ENCODE data around the gene LPO.
A peak's percentile ranks its signal among the peaks of the same experiment; 100 is the strongest.

LPO gene

GRCh38 chr17:58312829-58313228, 74.4 kb downstream of the LPO start:
- Histone ChIP-seq H3K27ac (ENCODE audit: insufficient read depth in 1 of 2, low read depth in 1 of 2, low read length in 2 of 2, poor library complexity in 1 of 2, severe bottlenecking in 2 of 2) (no peak overlapping the region), H3K4me3 (ENCODE audit: control insufficient read depth in 1 of 7, extremely low read depth in 1 of 7, insufficient read depth in 4 of 7, low read depth in 2 of 7, low read length in 6 of 7) (no peak overlapping the region), H3K9me3 (ENCODE audit: control extremely low read depth in 1 of 5, control insufficient read depth in 4 of 5, insufficient read depth in 2 of 5, low read depth in 1 of 5, low read length in 4 of 5) (no peaks in the 10 kb centered on the region), H3K27me3 (replicated peaks in 2 of 5; ENCODE audit: control insufficient read depth in 4 of 5, insufficient read depth in 5 of 5, low read length in 4 of 5) (no peaks in the 10 kb centered on the region), H3K4me1 (ENCODE audit: control extremely low read depth in 1 of 4, control insufficient read depth in 4 of 4, insufficient read depth in 4 of 4, low read length in 3 of 4) (peaks cover 5 to 50% (median 23%) of the 10 kb centered on the region in 4 experiments), H3K36me3 (ENCODE audit: control insufficient read depth in 4 of 4, insufficient read depth in 4 of 4, low read length in 3 of 4) (peaks cover 0 to 53% (median under 1%) of the 10 kb centered on the region in 4 experiments)
- ChIA-PET POLR2A (no interaction called here), CTCF (interaction anchor here (0.7 to 7.2 kb wide), 5 partner anchors 10 to 560 kb away, joined by 3 to 60 read pairs (median 4); no protein-coding TSS in a partner anchor)
- WGBS (ENCODE audit: insufficient coverage) = no CpG with 5 or more reads among the region's 1 CpG
- no peak for DNase-seq

GRCh38 chr17:58313815-58314705, 75.7 kb downstream of the LPO start:
- WGBS (ENCODE audit: insufficient coverage) = 88% methylated on average over 6 of the region's 7 CpGs
- DNase-seq = peak in 1 of 3 donors; percentile 19

GRCh38 chr17:58314706-58315015, 76.3 kb downstream of the LPO start:
- H3K27ac ChIP-seq (ENCODE audit: insufficient read depth in 1 of 2, low read depth in 1 of 2, low read length in 2 of 2, poor library complexity in 1 of 2, severe bottlenecking in 2 of 2) = no peak overlapping the region
- 93% methylated on average over 3 of the region's 6 CpGs for WGBS (ENCODE audit: insufficient coverage)
- ChIA-PET CTCF (interaction anchor here (0.7 to 7.2 kb wide), 9 partner anchors 12 to 132 kb away, joined by 3 to 60 read pairs (median 20); partner anchors contain the start of gene RNF43), POLR2A (interaction anchor here (0.9 to 1.5 kb wide), 2 partner anchors 14 to 38 kb away, joined by 3 read pairs; partner anchors contain the start of genes SUPT4H1 and TSPOAP1)
- H3K27me3 ChIP-seq (replicated peaks in 2 of 5; ENCODE audit: control insufficient read depth in 4 of 5, insufficient read depth in 5 of 5, low read length in 4 of 5) = no peaks in the 10 kb centered on the region
- peaks cover 0 to 63% (median under 1%) of the 10 kb centered on the region in 4 experiments for H3K36me3 ChIP-seq (ENCODE audit: control insufficient read depth in 4 of 4, insufficient read depth in 4 of 4, low read length in 3 of 4)
- H3K4me1 ChIP-seq (ENCODE audit: control extremely low read depth in 1 of 4, control insufficient read depth in 4 of 4, insufficient read depth in 4 of 4, low read length in 3 of 4) = peaks cover 5 to 47% (median 21%) of the 10 kb centered on the region in 4 experiments
- H3K4me3 ChIP-seq (ENCODE audit: control insufficient read depth in 1 of 7, extremely low read depth in 1 of 7, insufficient read depth in 4 of 7, low read depth in 2 of 7, low read length in 6 of 7) = no peak overlapping the region
- no peak for DNase-seq
- H3K9me3 ChIP-seq (ENCODE audit: control extremely low read depth in 1 of 5, control insufficient read depth in 4 of 5, insufficient read depth in 2 of 5, low read depth in 1 of 5, low read length in 4 of 5) = no peaks in the 10 kb centered on the region

More at GRCh38 chr17:58313815-58314705, 75.7 kb downstream of the LPO start:
- Histone ChIP-seq H3K9me3 (ENCODE audit: control extremely low read depth in 1 of 5, control insufficient read depth in 4 of 5, insufficient read depth in 2 of 5, low read depth in 1 of 5, low read length in 4 of 5) (no peaks in the 10 kb centered on the region), H3K36me3 (ENCODE audit: control insufficient read depth in 4 of 4, insufficient read depth in 4 of 4, low read length in 3 of 4) (peaks cover 0 to 57% (median under 1%) of the 10 kb centered on the region in 4 experiments), H3K27ac (ENCODE audit: insufficient read depth in 1 of 2, low read depth in 1 of 2, low read length in 2 of 2, poor library complexity in 1 of 2, severe bottlenecking in 2 of 2) (no peak overlapping the region), H3K4me1 (ENCODE audit: control extremely low read depth in 1 of 4, control insufficient read depth in 4 of 4, insufficient read depth in 4 of 4, low read length in 3 of 4) (peaks cover 5 to 53% (median 24%) of the 10 kb centered on the region in 4 experiments), H3K27me3 (replicated peaks in 2 of 5; ENCODE audit: control insufficient read depth in 4 of 5, insufficient read depth in 5 of 5, low read length in 4 of 5) (no peaks in the 10 kb centered on the region), H3K4me3 (ENCODE audit: control insufficient read depth in 1 of 7, extremely low read depth in 1 of 7, insufficient read depth in 4 of 7, low read depth in 2 of 7, low read length in 6 of 7) (no peak overlapping the region)
- ChIA-PET CTCF (interaction anchor here (0.7 to 7.2 kb wide), 13 partner anchors 11 to 105 kb away, joined by 3 to 60 read pairs (median 4); partner anchors contain the start of gene RNF43), POLR2A (interaction anchor here (0.9 to 1.5 kb wide), 2 partner anchors 14 to 39 kb away, joined by 3 read pairs; partner anchors contain the start of genes SUPT4H1 and TSPOAP1)

GRCh38 chr17:58315281-58315711, 76.9 kb downstream of the LPO start:
- no peak for DNase-seq
- WGBS (ENCODE audit: insufficient coverage) = 95% methylated on average over 5 of the region's 6 CpGs
- Histone ChIP-seq H3K4me3 (ENCODE audit: control insufficient read depth in 1 of 7, extremely low read depth in 1 of 7, insufficient read depth in 4 of 7, low read depth in 2 of 7, low read length in 6 of 7) (no peak overlapping the region), H3K36me3 (ENCODE audit: control insufficient read depth in 4 of 4, insufficient read depth in 4 of 4, low read length in 3 of 4) (peaks cover 0 to 60% (median under 1%) of the 10 kb centered on the region in 4 experiments), H3K4me1 (ENCODE audit: control extremely low read depth in 1 of 4, control insufficient read depth in 4 of 4, insufficient read depth in 4 of 4, low read length in 3 of 4) (peaks cover 5 to 40% (median 18%) of the 10 kb centered on the region in 4 experiments), H3K9me3 (ENCODE audit: control extremely low read depth in 1 of 5, control insufficient read depth in 4 of 5, insufficient read depth in 2 of 5, low read depth in 1 of 5, low read length in 4 of 5) (no peaks in the 10 kb centered on the region), H3K27ac (ENCODE audit: insufficient read depth in 1 of 2, low read depth in 1 of 2, low read length in 2 of 2, poor library complexity in 1 of 2, severe bottlenecking in 2 of 2) (no peak overlapping the region), H3K27me3 (replicated peaks in 2 of 5; ENCODE audit: control insufficient read depth in 4 of 5, insufficient read depth in 5 of 5, low read length in 4 of 5) (no peaks in the 10 kb centered on the region)
- POLR2A ChIA-PET = interaction anchor here (0.9 to 1.5 kb wide), 2 partner anchors 13 to 37 kb away, joined by 3 read pairs; partner anchors contain the start of genes SUPT4H1 and TSPOAP1
- CTCF ChIA-PET = interaction anchor here (0.7 to 7.2 kb wide), 12 partner anchors 12 to 173 kb away, joined by 3 to 60 read pairs (median 12); partner anchors contain the start of genes HSF5, RNF43 and TSPOAP1

GRCh38 chr17:58315750-58316149, 77.4 kb downstream of the LPO start:
- no peak overlapping the region for H3K4me3 ChIP-seq (ENCODE audit: control insufficient read depth in 1 of 7, extremely low read depth in 1 of 7, insufficient read depth in 4 of 7, low read depth in 2 of 7, low read length in 6 of 7)
- peaks cover 5 to 38% (median 18%) of the 10 kb centered on the region in 4 experiments for H3K4me1 ChIP-seq (ENCODE audit: control extremely low read depth in 1 of 4, control insufficient read depth in 4 of 4, insufficient read depth in 4 of 4, low read length in 3 of 4)
- no peak overlapping the region for H3K27ac ChIP-seq (ENCODE audit: insufficient read depth in 1 of 2, low read depth in 1 of 2, low read length in 2 of 2, poor library complexity in 1 of 2, severe bottlenecking in 2 of 2)
- H3K36me3 ChIP-seq (ENCODE audit: control insufficient read depth in 4 of 4, insufficient read depth in 4 of 4, low read length in 3 of 4) = peaks cover 0 to 60% (median under 1%) of the 10 kb centered on the region in 4 experiments
- no CpG with 5 or more reads among the region's 4 CpGs for WGBS (ENCODE audit: insufficient coverage)
- DNase-seq = no peak
- ChIA-PET CTCF (interaction anchor here (0.8 to 7.2 kb wide), 10 partner anchors 11 to 172 kb away, joined by 3 to 60 read pairs (median 22); partner anchors contain the start of genes HSF5, RNF43 and TSPOAP1), POLR2A (interaction anchor here (2.4 to 3.3 kb wide), 2 partner anchors 13 to 37 kb away, joined by 10 to 15 read pairs; partner anchors contain the start of genes SUPT4H1 and TSPOAP1)
- no peaks in the 10 kb centered on the region for H3K9me3 ChIP-seq (ENCODE audit: control extremely low read depth in 1 of 5, control insufficient read depth in 4 of 5, insufficient read depth in 2 of 5, low read depth in 1 of 5, low read length in 4 of 5)
- H3K27me3 ChIP-seq (replicated peaks in 2 of 5; ENCODE audit: control insufficient read depth in 4 of 5, insufficient read depth in 5 of 5, low read length in 4 of 5) = no peaks in the 10 kb centered on the region

- H3K4me3 ChIP-seq (ENCODE audit: control insufficient read depth in 1 of 7, extremely low read depth in 1 of 7, insufficient read depth in 4 of 7, low read depth in 2 of 7, low read length in 6 of 7) = no peak overlapping the region
- 95% methylated on average over 4 of the region's 8 CpGs for WGBS (ENCODE audit: insufficient coverage)
- no peaks in the 10 kb centered on the region for H3K27me3 ChIP-seq (replicated peaks in 2 of 5; ENCODE audit: control insufficient read depth in 4 of 5, insufficient read depth in 5 of 5, low read length in 4 of 5)
- no peak for DNase-seq
- ChIA-PET CTCF (interaction anchor here (0.8 to 7.2 kb wide), 28 partner anchors 8 to 172 kb away, joined by 3 to 60 read pairs (median 9); partner anchors contain the start of genes HSF5, MPO, RNF43 and SUPT4H1), POLR2A (interaction anchor here (0.5 to 3.3 kb wide), 3 partner anchors 12 to 137 kb away, joined by 4 to 15 read pairs (median 10); partner anchors contain the start of genes SUPT4H1 and TSPOAP1)
- peaks cover 5 to 38% (median 18%) of the 10 kb centered on the region in 4 experiments for H3K4me1 ChIP-seq (ENCODE audit: control extremely low read depth in 1 of 4, control insufficient read depth in 4 of 4, insufficient read depth in 4 of 4, low read length in 3 of 4)
- H3K27ac ChIP-seq (ENCODE audit: insufficient read depth in 1 of 2, low read depth in 1 of 2, low read length in 2 of 2, poor library complexity in 1 of 2, severe bottlenecking in 2 of 2) = no peak overlapping the region
- H3K9me3 ChIP-seq (ENCODE audit: control extremely low read depth in 1 of 5, control insufficient read depth in 4 of 5, insufficient read depth in 2 of 5, low read depth in 1 of 5, low read length in 4 of 5) = no peaks in the 10 kb centered on the region
- peaks cover 0 to 56% (median under 1%) of the 10 kb centered on the region in 4 experiments for H3K36me3 ChIP-seq (ENCODE audit: control insufficient read depth in 4 of 4, insufficient read depth in 4 of 4, low read length in 3 of 4)
Measured at GRCh38 chr17:58316260-58316960, 78.0 kb downstream of the LPO start.

Measured in common myeloid progenitor, CD34-positive (primary cell).